Measurements from ENCODE around the gene GABRG3. TPM values are rescaled to one million over a fixed set of nuclear protein-coding genes. Genes with fewer than 3 reads are reported as not detected.
A peak's percentile ranks its signal among the peaks of the same experiment; 100 is the strongest.

The GABRG3 gene
- total RNA-seq, 1 donor from 2014 or later, result 0.08 TPM

DNA sequence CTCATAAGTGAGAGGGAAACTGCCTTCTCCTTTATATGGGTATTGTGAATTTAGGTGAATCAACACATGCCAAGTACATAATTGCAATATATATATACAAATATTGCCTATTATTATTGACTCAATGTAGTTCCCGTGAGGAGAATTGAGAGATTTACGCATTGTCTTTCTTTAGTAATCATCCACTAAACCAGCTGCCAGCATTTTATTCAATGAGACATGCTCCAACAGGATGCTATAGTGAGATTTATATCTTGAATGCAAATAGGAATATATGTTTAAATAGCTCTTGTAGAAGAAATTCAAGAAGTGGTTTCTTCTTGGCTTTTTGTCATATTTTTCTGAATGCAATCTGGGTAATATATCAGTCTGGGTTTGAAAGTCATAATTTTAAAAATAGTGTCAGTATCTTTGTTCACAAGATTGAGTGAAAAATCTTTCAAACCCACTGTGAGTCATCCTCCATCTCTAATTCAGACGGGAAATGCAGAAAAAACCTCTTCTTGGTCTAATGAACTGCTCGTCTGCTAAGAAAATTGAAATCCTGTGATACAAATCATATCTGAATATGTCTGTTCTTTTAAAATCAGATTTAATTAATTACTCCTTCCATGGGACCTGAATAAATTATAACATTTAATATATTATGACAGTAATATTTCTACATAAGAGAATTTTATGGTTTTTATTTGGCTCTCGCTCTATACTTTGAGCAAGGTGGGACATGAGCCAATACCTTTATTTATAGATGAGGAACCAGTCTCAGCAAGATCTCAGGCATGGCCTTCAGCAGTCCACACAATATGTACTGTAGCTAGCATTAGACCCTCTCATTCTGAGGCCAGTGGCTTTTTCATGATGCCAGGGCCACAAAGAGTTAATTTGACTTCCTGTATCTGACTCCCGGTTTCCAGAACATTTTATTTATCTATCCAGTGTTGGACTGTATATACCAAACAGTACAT lies 516.0 kb downstream of the GABRG3 start:
- no peak for TF ChIP-seq CTCF (IDR thresholded peaks at IDR 0.05; ENCODE audit: insufficient read depth, low read length, poor library complexity, severe bottlenecking)
- H3K27me3 ChIP-seq (ENCODE audit: control insufficient read depth, insufficient read depth, low read length), result no peaks in the 10 kb centered on the region
- no peak for DNase-seq (ENCODE audit: low read depth)
- no peak overlapping the region for H3K4me3 ChIP-seq (ENCODE audit: low read depth, low read length)
- no peaks in the 10 kb centered on the region for H3K36me3 ChIP-seq (ENCODE audit: control insufficient read depth, insufficient read depth, low read length)

DNA sequence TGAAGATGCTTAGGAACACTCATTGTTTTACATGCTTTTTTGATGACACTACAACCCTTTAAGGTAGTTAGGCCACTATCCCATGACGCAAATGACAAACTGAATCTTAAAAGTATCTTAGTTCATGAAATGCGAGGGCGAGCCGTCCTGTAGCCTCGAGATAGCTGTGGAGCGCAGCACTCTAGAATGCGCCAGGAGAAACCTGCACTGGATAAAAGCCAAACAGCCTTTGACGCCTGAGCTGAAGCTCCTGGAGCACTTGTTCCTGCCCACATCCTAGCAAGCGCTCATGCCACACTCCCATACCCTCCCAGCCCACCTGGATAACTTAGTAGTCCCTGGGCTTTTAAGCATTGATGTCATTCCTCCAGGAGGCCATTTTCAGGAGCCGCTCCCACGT lies 516.9 kb downstream of the GABRG3 start:
- H3K36me3 ChIP-seq (ENCODE audit: control insufficient read depth, insufficient read depth, low read length), result no peaks in the 10 kb centered on the region
- H3K27me3 ChIP-seq (ENCODE audit: control insufficient read depth, insufficient read depth, low read length), result no peaks in the 10 kb centered on the region
- H3K4me3 ChIP-seq (ENCODE audit: low read depth, low read length), result no peak overlapping the region
- no peak for DNase-seq (ENCODE audit: low read depth)
- TF ChIP-seq CTCF (IDR thresholded peaks at IDR 0.05; ENCODE audit: insufficient read depth, low read length, poor library complexity, severe bottlenecking), result no peak

DNA sequence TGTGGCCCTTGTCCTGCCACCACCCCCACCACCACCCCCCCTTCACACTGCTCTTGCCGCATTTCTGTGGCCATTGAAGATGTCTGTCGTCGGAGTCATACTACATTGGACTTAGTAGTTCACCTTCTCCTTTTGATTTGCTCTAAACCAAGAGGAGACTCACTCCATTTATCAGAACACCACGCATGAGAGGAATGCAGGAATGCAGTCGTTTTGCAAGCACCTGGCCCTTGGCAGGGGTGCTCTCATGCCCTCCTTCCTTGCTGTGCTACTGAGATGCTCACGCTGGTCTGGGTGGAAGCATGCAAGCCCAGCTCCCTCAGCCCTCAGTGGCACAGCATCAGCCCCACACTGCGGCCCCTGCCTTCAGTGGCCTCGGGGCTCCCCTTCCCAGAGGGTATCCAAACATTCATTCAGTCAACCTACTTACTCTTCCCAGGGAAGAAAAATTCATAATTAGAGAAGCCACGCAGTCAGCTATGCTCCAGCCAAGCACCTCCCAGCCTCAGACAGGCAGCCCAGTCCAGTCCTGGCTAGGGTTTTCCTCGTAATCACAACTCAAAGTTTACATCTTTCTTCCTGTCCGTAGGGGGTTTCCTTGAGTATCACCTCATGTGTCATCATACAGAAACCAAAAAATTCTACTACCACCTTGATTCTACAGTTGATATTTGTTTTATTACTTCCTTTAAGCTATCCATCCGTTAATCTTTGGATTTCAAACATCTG lies 520.0 kb downstream of the GABRG3 start:
- Histone ChIP-seq H3K4me3 (ENCODE audit: low read depth, low read length) (no peak overlapping the region), H3K36me3 (ENCODE audit: control insufficient read depth, insufficient read depth, low read length) (no peaks in the 10 kb centered on the region), H3K27me3 (ENCODE audit: control insufficient read depth, insufficient read depth, low read length) (no peaks in the 10 kb centered on the region)
- peak; percentile 55 for DNase-seq (ENCODE audit: low read depth)
- TF ChIP-seq CTCF (IDR thresholded peaks at IDR 0.05; ENCODE audit: insufficient read depth, low read length, poor library complexity, severe bottlenecking), result no peak

- Histone ChIP-seq H3K36me3 (ENCODE audit: control insufficient read depth, insufficient read depth, low read length) (no peaks in the 10 kb centered on the region), H3K27me3 (ENCODE audit: control insufficient read depth, insufficient read depth, low read length) (no peaks in the 10 kb centered on the region), H3K4me3 (ENCODE audit: low read depth, low read length) (no peak overlapping the region)
- no peak for DNase-seq (ENCODE audit: low read depth)
- TF ChIP-seq CTCF (IDR thresholded peaks at IDR 0.05; ENCODE audit: insufficient read depth, low read length, poor library complexity, severe bottlenecking), result no peak
Measured at GRCh38 chr15:27491666-27492621, 521.0 kb downstream of the GABRG3 start.

DNA sequence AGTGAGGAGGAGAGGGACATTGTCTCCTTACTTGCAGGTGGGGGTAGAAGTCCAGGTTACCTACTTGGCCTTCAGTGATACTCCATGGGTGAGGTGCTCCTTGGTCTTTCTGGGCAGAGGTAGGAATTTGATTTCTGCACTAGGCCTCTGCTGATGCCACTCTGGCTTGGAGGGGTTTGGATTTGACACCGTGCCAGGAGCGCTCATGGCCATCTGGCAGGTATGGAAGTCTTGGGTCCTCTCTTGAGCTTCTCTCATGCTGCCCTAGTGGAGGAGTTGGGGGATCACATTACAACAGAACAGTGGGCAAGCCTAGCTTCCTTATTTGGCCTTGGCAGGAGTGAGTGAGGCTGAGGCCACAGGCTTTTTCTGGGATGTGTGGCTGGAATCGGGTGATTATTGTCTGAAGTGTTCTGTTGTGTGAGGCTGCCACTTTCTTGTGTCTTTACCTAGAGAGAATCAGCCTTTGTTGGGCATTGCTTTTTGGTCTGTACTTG lies 525.0 kb downstream of the GABRG3 start:
- Histone ChIP-seq H3K36me3 (ENCODE audit: control insufficient read depth, insufficient read depth, low read length) (no peaks in the 10 kb centered on the region), H3K27me3 (ENCODE audit: control insufficient read depth, insufficient read depth, low read length) (no peaks in the 10 kb centered on the region), H3K4me3 (ENCODE audit: low read depth, low read length) (no peak overlapping the region)
- no peak for TF ChIP-seq CTCF (IDR thresholded peaks at IDR 0.05; ENCODE audit: insufficient read depth, low read length, poor library complexity, severe bottlenecking)
- no peak for DNase-seq (ENCODE audit: low read depth)
